ENCODE data around the gene RANGAP1. TPM values are rescaled to one million over a fixed set of nuclear protein-coding genes. Genes with fewer than 3 reads are reported as not detected.

Gene RANGAP1
- total and polyA plus RNA-seq, 10 donors: 26.8 to 53.4 (median 43.7) TPM

DNA sequence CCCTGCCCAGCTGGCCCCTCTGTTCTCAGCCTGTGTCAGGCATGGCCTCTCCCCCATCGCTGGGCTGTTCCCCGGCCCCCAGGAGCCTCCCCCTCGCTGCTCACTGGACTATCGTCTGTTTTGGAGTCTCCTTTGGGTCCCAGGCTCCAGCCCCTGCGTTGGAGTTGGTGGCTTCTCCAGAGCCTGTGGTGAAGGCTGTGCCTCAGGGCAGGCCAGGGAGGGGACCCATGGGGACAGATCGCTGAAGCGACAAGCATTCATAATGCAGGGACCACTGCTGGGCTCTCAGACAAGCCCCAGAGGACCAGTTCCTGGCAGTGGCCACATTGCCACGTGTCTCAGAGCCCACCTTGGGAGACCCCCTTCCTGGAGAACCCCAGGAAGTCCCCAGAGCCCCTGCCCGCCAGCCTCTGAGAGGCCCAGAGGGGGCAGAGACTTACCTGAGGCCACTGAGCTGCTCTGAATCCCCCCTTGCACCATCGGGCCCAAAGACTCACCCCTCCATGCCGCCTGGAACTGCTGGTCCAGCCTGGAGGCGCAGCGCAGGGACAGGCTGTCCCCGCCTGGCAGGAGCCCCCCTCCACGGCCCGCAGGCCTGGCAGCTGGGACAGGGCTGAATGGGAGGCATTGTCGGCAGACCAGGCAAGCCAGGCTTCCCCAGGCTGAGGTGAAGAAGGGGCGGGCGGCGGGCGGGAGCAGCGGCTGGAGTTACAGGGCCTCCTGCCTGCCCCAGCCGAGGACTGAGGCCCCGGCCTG is 45.4 kb downstream of the RANGAP1 start, which contains the start of gene CHADL:
TSS of gene CHADL (minus strand) at position 555 of the 756 bp plus-strand sequence. CDS start at position 505, 50 bp downstream.
- WGBS, 5 donors: 68 to 76% (median 73%) methylated on average over 11 to 24 of the region's 24 CpGs
- no peak for DNase-seq

DNA sequence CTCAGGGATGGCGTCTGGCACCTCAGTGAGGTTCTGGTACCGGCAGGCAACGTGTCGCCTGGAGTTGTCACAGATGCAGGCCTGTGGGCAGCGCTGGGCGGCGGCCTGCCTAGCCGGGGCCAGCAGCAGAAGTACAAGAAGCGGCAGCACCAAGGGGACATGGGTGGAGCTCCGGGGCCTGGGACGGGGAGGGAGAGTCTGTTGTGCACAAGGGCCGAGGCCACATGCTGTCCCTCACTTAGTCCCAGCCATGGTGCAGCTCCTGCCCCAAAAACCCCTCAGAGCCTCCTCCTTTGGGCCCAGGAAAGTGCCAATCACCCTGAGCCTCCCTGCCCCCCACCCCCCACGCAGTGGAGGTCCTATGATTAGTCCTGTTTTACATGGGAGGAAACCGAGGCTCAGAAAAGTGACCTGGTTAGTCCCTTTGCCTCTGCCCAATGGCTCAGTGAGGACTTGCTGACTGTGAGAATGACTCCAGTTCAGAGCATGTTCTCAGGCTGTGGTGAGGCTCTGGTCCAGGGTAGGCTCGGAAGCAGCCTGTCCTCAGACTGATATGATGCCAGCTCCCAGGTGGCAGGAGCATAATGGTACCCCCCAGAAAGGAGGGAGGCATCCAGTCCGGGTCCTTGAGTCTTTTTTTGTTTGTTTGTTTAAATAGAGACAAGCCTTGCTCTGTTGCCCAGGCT is 46.4 kb downstream of the RANGAP1 start:
- H3K27me3 ChIP-seq (replicated peaks in 1 of 7): no peaks in the 10 kb centered on the region
- H3K36me3 ChIP-seq: peaks cover 0 to 12% (median 0%) of the 10 kb centered on the region in 6 donors
- no peaks in the 10 kb centered on the region for H3K9me3 ChIP-seq
- intact Hi-C loops (cut with DNase I; ENCODE audit: low total_unique reads): no loop called here
- no peak overlapping the region for H3K27ac ChIP-seq
- 84 to 90% (median 85%) methylated on average over 9 to 16 of the region's 16 CpGs for WGBS, 5 donors
- no peak overlapping the region for H3K4me3 ChIP-seq
- TF ChIP-seq POLR2A (IDR thresholded peaks at IDR 0.05): no peak
- TF ChIP-seq, protein P1, sequence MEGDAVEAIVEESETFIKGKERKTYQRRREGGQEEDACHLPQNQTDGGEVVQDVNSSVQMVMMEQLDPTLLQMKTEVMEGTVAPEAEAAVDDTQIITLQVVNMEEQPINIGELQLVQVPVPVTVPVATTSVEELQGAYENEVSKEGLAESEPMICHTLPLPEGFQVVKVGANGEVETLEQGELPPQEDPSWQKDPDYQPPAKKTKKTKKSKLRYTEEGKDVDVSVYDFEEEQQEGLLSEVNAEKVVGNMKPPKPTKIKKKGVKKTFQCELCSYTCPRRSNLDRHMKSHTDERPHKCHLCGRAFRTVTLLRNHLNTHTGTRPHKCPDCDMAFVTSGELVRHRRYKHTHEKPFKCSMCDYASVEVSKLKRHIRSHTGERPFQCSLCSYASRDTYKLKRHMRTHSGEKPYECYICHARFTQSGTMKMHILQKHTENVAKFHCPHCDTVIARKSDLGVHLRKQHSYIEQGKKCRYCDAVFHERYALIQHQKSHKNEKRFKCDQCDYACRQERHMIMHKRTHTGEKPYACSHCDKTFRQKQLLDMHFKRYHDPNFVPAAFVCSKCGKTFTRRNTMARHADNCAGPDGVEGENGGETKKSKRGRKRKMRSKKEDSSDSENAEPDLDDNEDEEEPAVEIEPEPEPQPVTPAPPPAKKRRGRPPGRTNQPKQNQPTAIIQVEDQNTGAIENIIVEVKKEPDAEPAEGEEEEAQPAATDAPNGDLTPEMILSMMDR (IDR thresholded peaks at IDR 0.05 in 8 of 11, conservative IDR thresholded peaks at IDR 0.05 in 3 of 11): no peak
- TF ChIP-seq POLR2AphosphoS5 (IDR thresholded peaks at IDR 0.05): no peak
- no peak for DNase-seq
- peaks cover 8 to 29% (median 17%) of the 10 kb centered on the region in 6 donors for H3K4me1 ChIP-seq

More for the DNA sequence above, 45.4 kb downstream of the RANGAP1 start, which contains the start of gene CHADL:
- no peaks in the 10 kb centered on the region for H3K9me3 ChIP-seq
- H3K4me1 ChIP-seq: peaks cover 8 to 24% (median 17%) of the 10 kb centered on the region in 6 donors
- intact Hi-C loops (cut with DNase I; ENCODE audit: low total_unique reads): no loop called here
- TF ChIP-seq POLR2AphosphoS5 (IDR thresholded peaks at IDR 0.05): peak in 1 of 3 donors; percentile 55
- TF ChIP-seq, protein P1 (IDR thresholded peaks at IDR 0.05 in 8 of 11, conservative IDR thresholded peaks at IDR 0.05 in 3 of 11): no peak
- no peak within 1 kb of the TSS for H3K4me3 ChIP-seq
- H3K27ac ChIP-seq: no peak within 1 kb of the TSS
- H3K27me3 ChIP-seq (replicated peaks in 1 of 7): no peaks in the 10 kb centered on the region
- H3K36me3 ChIP-seq: peaks cover 0 to 21% (median 2%) of the 10 kb centered on the region in 6 donors

DNA sequence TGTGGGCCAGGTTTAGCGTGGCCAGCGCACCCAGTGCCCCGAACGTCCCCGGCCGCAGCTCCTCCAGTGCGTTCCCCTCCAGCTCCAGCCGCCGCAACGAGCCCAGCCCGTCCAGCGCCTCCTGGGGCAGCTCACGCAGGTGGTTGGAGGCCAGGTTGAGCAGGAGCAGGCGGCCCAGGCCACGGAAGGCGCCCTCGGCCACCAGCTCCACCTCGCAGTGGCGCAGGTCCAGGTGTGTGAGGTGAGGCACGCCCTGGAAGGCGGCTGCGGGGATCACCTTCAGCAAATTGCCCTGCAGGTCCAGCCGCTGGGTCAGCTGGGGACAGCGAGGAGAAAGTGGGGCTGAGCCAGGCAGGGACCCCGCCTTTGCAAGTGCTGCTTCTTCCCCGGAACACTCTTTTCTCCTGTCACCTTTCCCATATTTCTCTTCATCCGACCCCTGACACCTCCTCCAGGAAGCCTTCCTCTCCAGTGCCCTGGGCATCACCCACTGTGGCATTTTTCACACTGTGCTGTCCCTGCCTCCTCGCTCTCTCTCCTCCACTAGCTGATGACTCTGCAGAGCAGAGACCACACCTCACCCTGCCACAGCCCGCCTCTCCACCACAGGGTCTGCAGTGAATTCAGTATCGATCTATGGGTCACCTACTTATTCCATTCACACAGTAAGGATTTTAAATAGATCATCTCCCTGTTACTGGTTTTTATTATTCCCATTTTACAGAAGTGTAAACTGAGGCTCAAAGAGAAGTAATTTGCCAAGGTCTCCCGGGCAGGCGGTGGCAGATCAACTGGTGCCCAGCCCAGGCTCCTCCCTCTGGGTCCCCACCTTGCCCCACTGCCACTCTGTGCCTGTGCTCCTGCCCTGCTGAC is 47.2 kb downstream of the RANGAP1 start:
- H3K9me3 ChIP-seq: no peaks in the 10 kb centered on the region
- H3K4me1 ChIP-seq: peaks cover 8 to 29% (median 17%) of the 10 kb centered on the region in 6 donors
- peak overlapping the region in 2 of 8 donors; percentile 47 to 77 for H3K4me3 ChIP-seq
- peaks cover 0 to 8% (median 0%) of the 10 kb centered on the region in 6 donors for H3K36me3 ChIP-seq
- intact Hi-C loops (cut with DNase I; ENCODE audit: low total_unique reads): no loop called here
- no peak overlapping the region for H3K27ac ChIP-seq
- WGBS, 5 donors: 90 to 97% (median 93%) methylated on average over 26 to 32 of the region's 32 CpGs
- no peaks in the 10 kb centered on the region for H3K27me3 ChIP-seq (replicated peaks in 1 of 7)
- TF ChIP-seq POLR2AphosphoS5 (IDR thresholded peaks at IDR 0.05) (no peak), POLR2A (IDR thresholded peaks at IDR 0.05) (no peak)
- TF ChIP-seq, protein P1 (IDR thresholded peaks at IDR 0.05 in 8 of 11, conservative IDR thresholded peaks at IDR 0.05 in 3 of 11): no peak
- no peak for DNase-seq

Measured in spleen (tissue), 11 donors.